ENCODE results near the gene ENOPH1.
"Not testable (repeated sequence)": the region's sequence is repeated elsewhere in the genome, so short reads cannot be mapped to it uniquely, and the experiment has no call there.

ENOPH1 gene

DNA sequence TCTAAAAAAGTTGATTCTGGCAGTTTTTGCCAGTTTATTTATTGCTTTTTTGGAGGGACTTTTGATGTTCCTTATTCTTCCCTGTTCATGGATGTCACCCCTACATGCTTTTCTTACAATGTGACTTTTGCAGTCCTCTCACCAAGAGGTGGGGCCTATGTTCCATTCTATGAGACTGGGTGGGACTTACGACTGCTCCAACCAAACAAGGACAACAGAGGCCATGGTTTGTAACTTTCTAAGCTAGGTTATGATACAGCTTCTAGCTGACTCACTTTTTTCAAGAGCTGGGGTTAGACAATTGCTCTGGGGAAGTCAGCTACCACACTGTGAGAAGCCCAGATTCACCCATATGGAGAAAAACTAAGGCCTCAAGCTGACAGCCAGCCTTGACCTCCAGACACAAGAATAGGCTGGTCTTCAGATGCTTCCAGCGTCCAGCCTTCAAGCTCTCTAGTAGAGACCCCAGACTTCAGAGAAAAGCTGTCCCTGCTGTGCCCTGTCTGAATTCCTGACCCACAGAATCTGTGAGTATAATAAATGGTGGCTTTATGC is 39.5 kb downstream of the ENOPH1 start:
- H3K4me3 ChIP-seq (ENCODE audit: low read depth, low read length): no peak overlapping the region

DNA sequence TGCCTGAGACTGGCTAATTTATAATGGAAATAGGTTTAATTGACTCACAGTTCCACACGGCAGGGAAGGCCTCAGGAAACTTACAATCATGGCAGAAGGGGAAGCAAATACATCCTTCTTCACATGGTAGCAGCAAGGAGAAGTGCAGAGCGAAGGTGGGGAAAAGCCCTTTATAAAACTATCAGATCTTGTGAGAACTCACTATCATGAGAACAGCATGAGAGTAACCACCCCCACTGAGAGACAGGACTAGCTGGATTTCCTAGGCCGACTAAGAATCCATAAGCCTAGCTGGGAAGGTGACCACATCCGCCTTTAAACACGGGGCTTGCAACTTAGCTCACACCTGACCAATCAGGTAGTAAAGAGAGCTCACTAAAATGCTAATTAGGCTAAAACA is 42.7 kb downstream of the ENOPH1 start:
- not testable (repeated sequence) for H3K4me3 ChIP-seq (ENCODE audit: low read depth, low read length)

DNA sequence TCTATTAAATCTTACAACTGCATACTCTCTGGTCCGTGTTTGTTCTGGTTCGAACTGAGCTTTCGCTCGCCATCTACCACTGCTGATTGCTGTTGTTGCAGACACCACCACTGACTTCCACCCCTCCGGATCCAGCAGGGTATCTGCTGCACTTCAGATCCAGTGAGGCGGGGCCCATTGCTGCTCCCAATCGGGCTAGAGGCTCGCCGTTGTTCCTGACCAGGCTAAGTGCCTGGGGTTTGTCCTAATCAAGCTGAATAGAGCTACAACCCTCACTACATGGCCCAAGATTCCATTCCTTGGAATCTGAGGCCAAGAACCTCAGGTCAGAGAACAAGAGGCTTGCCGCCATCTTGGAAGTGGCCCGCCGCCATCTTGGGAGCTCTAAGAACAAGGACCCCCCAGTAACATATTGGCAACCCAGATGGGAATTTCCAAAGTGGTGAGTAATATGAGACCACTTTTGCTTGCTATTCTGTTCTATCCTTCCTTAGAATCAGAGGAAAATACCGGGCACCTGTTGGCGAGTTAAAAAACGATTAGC is 43.3 kb downstream of the ENOPH1 start:
- H3K4me3 ChIP-seq (ENCODE audit: low read depth, low read length): no peak overlapping the region

DNA sequence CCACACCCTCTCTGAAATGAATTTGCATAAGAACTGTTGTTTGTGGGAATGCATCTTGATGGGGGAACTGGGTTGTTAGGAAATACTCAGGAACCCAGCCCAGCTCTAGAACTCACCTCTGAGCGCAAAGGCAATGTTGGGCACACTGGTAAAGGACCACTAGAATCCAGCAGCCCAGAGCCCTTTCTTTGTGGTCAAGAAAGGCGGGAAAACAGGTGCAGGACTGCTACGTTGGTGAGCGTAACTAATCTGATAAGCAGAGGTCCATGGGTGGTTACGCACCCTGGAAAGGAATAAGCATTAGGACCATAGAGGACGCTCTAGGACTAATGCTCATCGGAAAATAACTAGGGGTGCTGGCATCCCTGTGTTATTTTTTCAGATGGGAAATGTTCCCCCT is 45.5 kb downstream of the ENOPH1 start:
- not testable (repeated sequence) for H3K4me3 ChIP-seq (ENCODE audit: low read depth, low read length)

DNA sequence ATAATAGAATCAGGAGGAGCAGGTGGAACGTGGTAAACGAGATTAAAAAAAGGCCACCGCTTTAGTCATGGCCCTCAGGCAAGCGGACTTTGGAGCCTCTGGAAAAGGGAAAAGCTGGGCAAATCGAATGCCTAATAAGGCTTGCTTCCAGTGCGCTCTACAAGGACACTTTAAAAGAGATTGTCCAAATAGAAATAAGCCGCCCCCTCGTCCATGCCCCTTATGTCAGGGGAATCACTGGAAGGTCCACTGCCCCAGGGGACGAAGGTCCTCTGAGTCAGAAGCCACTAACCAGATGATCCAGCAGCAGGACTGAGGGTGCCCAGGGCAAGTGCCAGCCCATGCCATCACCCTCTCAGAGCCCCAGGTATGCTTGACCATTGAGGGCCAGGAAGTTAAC is 47.1 kb downstream of the ENOPH1 start:
- not testable (repeated sequence) for H3K4me3 ChIP-seq (ENCODE audit: low read depth, low read length)

DNA sequence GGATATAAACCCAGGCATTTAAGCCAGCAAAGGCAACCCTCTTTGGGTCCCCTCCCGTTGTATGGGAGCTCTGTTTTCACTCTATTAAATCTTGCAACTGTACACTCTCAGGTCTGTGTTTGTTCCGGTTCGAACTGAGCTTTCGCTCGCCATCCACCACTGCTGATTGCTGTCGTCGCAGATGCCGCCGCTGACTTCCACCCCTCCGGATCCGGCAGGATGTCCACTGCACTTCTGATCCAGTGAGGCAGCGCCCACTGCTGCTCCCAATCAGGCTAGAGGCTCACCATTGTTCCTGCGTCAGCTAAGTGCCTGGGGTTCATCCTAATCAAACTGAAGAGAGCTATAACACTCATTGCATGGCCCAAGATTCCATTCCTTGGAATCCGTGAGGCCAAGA is 49.2 kb downstream of the ENOPH1 start:
- H3K4me3 ChIP-seq (ENCODE audit: low read depth, low read length): no peak overlapping the region

DNA sequence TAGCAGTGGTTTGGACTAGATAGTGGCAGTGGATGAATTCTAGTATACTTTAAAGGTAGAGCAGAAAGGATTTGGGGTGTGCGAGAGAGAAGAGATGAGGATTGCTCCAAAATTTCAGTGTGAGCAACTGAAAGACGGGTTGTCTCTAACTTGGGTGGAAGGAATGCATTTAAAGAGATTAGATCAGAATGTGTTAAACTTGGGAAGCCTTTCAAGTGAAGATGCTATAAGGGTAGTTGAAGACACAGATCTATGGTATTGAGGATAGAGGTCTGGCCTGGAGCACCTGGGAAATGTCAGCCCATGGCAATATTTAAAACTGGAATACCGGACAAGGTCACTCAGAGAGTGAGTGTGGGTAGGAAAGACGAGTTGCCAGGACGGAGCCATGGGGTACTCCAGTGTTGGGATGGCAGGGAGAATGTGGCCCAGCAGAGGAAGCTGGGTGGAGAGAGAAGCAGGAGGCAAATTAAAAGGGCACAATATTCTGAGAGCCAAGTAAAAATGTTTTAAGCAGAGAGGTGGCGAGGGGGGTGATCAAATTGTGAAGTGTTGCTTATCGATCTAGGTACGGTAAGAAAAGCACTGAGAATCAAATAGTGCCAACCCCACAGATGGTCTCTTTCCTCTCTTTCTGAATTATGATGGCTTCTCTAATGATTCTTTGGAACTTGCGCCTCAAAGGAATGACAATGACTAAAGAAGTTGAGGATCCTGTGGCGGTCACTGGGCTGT is 50.5 kb downstream of the ENOPH1 start:
- no peak overlapping the region for H3K4me3 ChIP-seq (ENCODE audit: low read depth, low read length)

DNA sequence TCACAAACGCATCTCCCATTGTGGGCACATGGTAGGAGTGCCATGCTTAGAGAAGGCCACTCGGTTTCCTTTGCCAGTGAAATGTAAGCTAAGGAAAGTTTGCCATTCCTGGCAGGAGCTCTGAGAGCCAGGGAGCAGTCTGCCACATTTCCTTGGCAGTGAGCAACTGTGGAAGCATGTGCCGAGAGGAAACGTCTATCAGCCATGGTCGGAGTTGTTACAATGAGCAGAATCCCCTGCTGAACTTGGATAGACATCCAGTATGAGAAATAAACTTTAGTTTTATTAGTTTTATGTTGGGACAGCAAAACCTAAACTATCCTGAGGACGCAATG is 51.1 kb downstream of the ENOPH1 start:
- H3K4me3 ChIP-seq (ENCODE audit: low read depth, low read length): no peak overlapping the region

DNA sequence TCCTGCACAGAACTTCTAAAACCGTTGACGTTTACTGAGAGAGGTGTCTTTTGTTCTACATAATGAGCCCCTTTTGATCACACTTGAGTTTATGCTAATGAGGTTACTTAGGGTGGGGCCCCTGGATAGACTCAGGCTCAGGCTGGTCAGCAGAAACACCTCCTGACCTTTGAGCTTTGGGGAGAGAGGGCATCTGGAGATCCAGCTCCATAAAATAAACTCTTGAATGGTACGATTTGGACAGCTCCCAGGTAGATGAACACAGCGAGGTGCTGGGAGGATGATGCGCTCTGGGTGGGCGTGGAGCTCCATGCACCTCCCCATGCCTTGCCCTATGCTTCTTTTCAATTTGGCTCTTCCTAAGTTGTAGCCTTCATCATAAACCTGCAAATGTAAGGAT is 52.0 kb downstream of the ENOPH1 start:
- no peak overlapping the region for H3K4me3 ChIP-seq (ENCODE audit: low read depth, low read length)

DNA sequence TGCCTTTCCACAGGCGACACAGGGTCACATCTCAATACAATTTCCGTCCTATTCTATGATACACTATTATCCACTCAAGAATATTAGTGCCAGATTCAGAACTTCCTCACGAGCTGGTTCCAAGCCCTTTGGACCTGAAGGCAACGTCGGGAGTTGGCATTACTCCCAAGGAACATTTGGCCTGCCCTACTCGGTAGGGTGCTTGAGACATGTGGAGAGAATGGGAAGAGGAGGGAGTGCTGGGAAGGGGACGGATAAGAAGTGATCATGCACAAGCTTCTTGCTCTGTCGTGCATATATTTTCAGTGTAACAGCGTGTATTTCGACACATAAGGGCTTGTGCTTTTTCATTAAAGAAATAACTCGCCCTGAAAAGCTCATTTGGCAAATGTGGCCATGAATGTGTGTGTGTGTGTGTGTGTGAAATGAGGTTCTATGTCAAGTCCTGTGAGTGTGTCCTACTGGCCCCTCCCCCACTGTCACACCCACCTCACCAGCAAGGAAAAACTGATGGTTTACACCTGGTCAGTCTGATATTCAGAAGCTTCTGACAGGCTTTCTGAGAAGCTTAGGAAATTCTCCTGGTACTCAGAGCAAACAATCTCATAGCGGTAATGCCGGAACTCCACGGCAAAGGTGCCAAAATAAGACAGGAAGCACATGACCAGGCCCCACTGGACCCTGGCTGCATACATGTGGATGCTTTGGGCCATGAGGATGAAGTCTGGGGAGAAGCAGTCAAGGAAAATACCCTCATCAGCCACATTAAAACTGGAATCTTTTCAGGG is 54.8 kb downstream of the ENOPH1 start:
- no peak overlapping the region for H3K4me3 ChIP-seq (ENCODE audit: low read depth, low read length)

DNA sequence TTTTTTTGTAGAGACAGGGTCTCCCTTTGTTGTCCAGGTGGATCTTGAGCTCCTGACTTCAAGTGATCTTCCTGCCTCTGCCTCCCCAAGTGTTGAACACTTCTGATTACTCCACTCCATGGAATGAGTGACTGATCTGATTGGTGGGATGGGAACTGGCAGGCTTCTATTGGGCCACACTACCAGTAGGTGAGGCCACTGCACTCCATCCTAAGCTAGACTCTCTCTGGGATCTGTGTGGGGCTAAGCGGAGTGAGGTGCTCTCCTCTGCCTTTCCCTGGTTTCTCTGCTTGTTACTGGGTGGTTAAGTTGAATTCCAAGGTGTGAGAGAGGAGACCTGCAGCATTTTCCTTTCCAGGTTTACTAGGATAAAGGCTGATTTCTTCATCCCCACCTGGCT is 58.7 kb downstream of the ENOPH1 start:
- H3K4me3 ChIP-seq (ENCODE audit: low read depth, low read length): no peak overlapping the region

DNA sequence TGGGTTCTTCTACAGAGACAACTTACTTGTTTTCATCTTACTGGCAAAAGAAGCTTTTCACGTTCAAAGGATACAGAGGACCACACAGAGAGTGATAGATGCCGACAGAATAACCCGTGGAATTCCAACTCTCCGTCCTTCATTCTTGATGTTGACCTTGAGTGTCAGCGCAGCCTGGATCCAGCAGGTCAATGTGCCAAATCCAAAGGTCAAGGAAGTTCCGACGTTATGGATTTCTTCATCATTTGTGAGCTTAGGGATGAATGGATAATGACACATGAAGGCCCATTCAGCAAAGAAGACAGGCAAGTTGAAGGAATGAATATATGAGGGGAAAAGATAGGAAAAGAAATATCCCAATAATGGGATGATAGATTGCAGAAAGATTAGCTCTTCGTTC is 59.6 kb downstream of the ENOPH1 start:
- no peak overlapping the region for H3K4me3 ChIP-seq (ENCODE audit: low read depth, low read length)

DNA sequence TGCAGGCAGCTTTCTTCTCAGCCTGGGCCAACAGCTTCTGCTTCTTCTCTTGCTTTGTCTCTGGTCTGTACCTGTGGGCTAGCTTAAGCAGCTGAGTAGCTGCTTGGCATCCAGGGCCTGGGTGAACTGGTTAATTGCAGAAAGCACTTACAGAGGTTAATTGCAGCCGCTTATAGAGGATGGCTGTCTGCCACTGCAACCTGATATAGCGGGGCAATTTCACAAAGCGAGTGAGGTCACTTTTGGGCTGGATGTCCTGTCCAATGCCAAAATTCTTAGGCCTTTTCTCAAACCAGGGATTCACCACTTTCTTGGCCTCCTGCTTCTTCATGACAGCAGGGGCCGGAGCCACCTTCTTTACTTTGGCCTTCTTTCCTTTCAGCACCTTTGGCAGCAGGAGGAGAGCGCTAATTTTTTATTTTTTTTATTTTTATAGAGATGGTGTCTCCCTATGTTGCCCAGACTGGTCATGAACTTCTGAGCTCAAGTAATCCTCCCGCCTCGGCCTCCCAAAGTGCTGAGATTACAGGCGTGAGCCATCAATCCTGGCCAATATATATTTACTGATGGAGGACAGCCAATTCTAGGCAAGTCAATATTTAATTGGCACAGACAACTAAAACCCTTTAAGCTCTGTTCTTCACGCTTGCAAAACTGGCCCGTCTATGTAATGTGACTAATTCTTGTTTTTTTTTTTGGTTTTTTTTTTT is 61.0 kb downstream of the ENOPH1 start:
- H3K4me3 ChIP-seq (ENCODE audit: low read depth, low read length): no peak overlapping the region

DNA sequence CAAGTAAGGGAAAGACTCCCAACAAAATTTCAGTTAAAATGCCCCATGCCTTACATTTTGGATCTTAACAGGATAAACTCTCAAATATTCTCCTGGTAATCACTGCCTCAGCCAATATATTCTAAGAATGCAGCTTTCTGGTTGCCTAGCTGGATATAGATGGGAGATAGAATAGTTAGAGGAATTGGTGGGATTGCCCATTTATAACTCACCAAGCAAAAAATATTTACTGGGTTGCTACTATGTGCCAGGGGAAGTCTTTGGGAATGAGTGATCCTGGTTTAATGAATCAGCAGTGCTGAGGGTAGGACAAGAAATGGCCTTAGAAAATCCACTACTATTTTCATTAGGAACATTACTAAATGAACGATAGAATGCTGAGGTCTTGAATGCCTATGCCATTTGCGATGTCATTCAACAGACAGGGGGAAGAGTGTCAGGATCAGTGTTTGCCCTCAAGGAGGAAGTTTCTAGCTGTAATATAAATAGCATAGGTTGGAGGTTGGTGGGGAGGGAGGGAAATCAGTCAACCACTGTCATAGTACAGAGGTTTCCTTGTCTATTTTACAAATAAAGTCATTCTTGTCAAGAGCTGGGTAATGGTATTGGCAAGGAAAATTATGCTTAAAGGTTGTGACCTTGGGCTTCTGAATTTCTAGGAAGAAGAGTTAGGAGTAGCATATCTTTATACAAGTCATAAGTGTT is 63.5 kb downstream of the ENOPH1 start:
- no peak overlapping the region for H3K4me3 ChIP-seq (ENCODE audit: low read depth, low read length)

DNA sequence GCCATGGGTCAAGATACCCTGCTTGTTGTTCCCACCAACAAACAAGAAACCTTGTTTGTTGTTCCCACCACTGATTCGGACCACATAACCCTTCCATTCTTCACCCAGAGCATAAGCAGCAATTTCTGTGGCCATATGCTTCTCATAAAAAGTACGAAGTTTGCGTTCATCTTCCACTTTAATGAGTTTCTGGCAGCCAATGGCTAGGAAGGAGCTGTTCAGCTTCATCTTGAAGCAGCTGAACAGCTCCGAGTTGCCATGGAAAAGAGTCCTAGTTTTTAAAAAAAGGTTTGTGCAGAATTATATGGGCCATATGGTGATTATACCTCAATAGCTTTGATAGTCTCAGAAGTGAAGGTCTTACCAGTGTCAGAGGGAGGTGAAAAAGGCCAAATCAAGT is 65.3 kb downstream of the ENOPH1 start:
- no peak overlapping the region for H3K4me3 ChIP-seq (ENCODE audit: low read depth, low read length)

DNA sequence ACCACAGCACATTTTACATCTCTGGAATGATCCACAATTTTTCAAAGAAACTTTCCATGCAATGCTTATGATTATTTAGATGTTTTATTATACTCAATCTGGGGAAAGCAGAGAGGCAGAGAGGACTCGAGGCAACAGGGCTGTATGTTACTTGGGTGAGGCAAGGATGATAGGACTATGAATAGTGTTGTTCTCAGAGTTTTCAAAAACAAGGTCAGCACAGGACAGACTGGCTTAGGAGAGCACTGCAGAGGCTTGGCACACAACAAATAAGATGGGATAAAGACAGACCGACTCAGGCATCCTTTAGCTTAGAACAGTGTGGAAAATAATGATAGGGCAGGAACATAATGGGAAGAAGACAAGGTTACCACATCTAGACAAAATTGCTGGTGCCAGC is 66.0 kb downstream of the ENOPH1 start:
- no peak overlapping the region for H3K4me3 ChIP-seq (ENCODE audit: low read depth, low read length)

DNA sequence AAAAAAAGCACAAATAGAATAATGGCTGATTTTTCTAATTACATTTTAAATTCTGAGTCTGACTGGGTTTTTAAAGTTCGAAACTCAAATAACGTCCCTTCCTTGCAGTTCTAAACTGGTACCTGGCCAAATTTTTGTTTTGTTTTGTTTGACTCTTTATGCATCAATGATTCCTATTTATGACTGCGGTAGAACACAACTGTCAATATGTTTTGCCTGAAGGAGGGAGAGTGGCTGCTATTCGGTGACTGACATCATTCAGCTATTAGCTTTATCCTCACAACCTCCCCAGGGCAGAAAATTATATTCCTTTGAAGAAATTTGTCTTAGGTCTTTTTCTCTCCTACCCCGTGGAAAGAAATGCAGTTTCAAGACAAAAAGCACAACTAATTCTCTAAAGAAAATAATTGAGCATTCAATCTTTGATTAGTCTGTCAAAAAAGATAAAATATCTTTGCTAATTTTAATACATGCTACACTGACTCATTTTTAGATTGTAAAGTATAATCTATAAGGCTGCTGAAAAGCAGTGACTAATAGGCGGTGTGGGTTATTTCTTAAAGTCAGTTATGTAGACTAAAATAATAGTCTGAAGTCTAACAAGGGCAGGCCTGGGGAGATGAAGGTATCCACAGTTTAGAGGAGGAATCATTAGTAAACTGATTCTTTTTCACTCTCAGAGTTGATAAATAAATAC is 69.5 kb downstream of the ENOPH1 start:
- no peak overlapping the region for H3K4me3 ChIP-seq (ENCODE audit: low read depth, low read length)

DNA sequence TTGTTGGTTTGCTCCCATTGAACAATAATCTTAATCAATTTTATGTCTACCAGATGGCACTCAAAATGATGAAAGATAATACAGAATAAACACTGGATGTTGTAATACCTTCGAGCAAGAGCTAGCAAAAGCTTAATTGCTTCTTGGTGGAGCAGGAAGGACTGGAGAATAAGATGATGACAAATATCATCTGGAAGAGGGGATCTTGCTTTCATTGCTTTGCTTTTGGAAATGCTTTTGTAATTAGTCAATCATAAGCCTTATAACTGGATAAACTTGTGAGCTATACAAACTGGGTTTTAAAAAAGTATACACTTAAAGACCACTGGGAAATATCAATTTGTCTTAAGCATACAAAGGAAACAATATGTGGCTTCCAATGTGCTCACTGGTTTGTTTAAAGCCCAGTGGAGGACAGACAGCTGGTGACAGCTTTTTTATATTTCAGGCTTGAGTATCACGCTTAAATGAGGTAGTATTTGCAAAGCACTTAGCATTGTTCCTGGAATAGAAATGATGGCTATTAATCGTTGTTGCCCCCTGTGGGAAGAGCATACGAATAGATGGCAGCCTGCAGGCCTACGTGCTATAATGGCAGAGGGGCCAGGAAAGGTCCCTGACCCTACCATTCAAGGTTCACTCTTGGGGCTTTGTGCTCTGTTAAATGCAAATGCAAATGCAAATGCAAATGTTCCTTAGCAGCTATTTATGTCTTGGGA is 70.2 kb downstream of the ENOPH1 start:
- H3K4me3 ChIP-seq (ENCODE audit: low read depth, low read length): no peak overlapping the region

DNA sequence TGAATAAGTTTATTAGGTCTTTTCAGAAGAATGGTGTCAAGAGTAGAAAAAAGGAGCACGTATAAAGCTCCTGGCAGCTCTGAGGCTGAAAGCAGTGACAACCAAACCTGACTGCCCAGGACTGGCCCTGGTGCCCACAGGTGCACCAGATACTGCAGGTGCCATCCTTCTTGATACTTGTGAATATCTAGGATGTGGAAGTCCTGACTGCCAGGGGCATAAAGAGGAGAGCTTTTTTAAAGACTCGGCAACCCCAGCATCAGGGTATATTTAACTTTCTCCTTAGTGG is 70.7 kb downstream of the ENOPH1 start:
- H3K4me3 ChIP-seq (ENCODE audit: low read depth, low read length): no peak overlapping the region

DNA sequence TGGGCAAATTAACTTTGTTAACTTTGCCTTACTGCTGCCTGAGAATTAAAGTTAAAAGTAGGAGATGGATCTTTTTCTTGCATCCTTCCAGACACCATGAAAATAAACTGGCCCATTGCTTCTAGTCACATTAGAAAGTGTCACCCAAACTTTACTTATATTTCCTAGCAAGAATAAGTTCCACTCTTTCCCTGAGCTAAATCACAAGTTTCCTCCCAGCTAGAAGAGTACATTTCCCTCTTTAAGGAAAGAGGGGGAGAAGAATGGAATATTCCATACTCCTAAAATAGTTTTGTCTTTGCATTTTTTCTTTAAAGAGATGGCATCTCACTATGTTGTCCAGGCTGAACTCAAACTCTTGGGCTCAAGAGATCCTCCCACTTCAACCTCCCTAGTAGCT is 77.6 kb downstream of the ENOPH1 start:
- no peak overlapping the region for H3K4me3 ChIP-seq (ENCODE audit: low read depth, low read length)

All from iPS-11a (cell line).